Hematopoietic multipotent progenitor cell treated with erythropoietin and hydrocortisone succinate and interleukin-3 and kit ligand, for 6 days (in vitro differentiated cells): ENCODE measurements around the gene MICAL3.
A peak's percentile ranks its signal among the peaks of the same experiment; 100 is the strongest.

Experiments
- DNase-seq: peaks from one replicate; pipeline ENCODE4 v3.0.0-alpha.2; 2015

The MICAL3 gene

GRCh38 chr22:17925431-17925841 lies 98.9 kb downstream of the MICAL3 start:
- no peak for DNase-seq

GRCh38 chr22:17924735-17925364 lies 99.5 kb downstream of the MICAL3 start:
- DNase-seq, result no peak

- no peak for DNase-seq
Measured at GRCh38 chr22:17924076-17924475, 100.3 kb downstream of the MICAL3 start.

GRCh38 chr22:17922925-17923903 lies 101.1 kb downstream of the MICAL3 start:
- peak; percentile 50 for DNase-seq

- no peak for DNase-seq
Measured at GRCh38 chr22:17921871-17922821, 102.2 kb downstream of the MICAL3 start.

GRCh38 chr22:17920992-17921650 lies 103.2 kb downstream of the MICAL3 start:
- DNase-seq, result no peak

GRCh38 chr22:17920145-17920605 lies 104.2 kb downstream of the MICAL3 start:
- peak; percentile 90 for DNase-seq

GRCh38 chr22:17919276-17920144 lies 104.9 kb downstream of the MICAL3 start:
- no peak for DNase-seq

GRCh38 chr22:17918840-17919239 lies 105.5 kb downstream of the MICAL3 start:
- DNase-seq, result no peak

GRCh38 chr22:17917490-17917983 lies 106.8 kb downstream of the MICAL3 start:
- peak; percentile 89 for DNase-seq

- DNase-seq, result peak; percentile 59
Measured at GRCh38 chr22:17916226-17916889, 108.0 kb downstream of the MICAL3 start.

GRCh38 chr22:17915676-17916075 lies 108.7 kb downstream of the MICAL3 start:
- no peak for DNase-seq

- no peak for DNase-seq
Measured at GRCh38 chr22:17915188-17915587, 109.2 kb downstream of the MICAL3 start.

- no peak for DNase-seq
Measured at GRCh38 chr22:17914474-17914873, 109.9 kb downstream of the MICAL3 start.

GRCh38 chr22:17913801-17914347 lies 110.5 kb downstream of the MICAL3 start:
- DNase-seq, result peak; percentile 71

- no peak for DNase-seq
Measured at GRCh38 chr22:17912945-17913721, 111.2 kb downstream of the MICAL3 start.

- no peak for DNase-seq
Measured at GRCh38 chr22:17911887-17912286, 112.5 kb downstream of the MICAL3 start.

GRCh38 chr22:17911312-17911705 lies 113.1 kb downstream of the MICAL3 start:
- DNase-seq, result no peak
